ENCODE measurements around the gene SREBF1.

SREBF1 gene

GRCh38 chr17:17771498-17772201 lies 65.1 kb downstream of the SREBF1 start:
- no peak for DNase-seq (ENCODE audit: extremely low read depth, low read depth)
- TF ChIP-seq, protein P1, sequence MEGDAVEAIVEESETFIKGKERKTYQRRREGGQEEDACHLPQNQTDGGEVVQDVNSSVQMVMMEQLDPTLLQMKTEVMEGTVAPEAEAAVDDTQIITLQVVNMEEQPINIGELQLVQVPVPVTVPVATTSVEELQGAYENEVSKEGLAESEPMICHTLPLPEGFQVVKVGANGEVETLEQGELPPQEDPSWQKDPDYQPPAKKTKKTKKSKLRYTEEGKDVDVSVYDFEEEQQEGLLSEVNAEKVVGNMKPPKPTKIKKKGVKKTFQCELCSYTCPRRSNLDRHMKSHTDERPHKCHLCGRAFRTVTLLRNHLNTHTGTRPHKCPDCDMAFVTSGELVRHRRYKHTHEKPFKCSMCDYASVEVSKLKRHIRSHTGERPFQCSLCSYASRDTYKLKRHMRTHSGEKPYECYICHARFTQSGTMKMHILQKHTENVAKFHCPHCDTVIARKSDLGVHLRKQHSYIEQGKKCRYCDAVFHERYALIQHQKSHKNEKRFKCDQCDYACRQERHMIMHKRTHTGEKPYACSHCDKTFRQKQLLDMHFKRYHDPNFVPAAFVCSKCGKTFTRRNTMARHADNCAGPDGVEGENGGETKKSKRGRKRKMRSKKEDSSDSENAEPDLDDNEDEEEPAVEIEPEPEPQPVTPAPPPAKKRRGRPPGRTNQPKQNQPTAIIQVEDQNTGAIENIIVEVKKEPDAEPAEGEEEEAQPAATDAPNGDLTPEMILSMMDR (IDR thresholded peaks at IDR 0.05; ENCODE audit: low read depth, low read length, missing control alignments) = no peak

GRCh38 chr17:17770632-17771044 lies 66.1 kb downstream of the SREBF1 start:
- H3K4me3 ChIP-seq (replicated peaks; ENCODE audit: low read depth, low read length) = no peak overlapping the region
- DNase-seq (ENCODE audit: extremely low read depth, low read depth) = no peak
- TF ChIP-seq, protein P1 (IDR thresholded peaks at IDR 0.05; ENCODE audit: low read depth, low read length, missing control alignments) = no peak

More at GRCh38 chr17:17771498-17772201, 65.1 kb downstream of the SREBF1 start:
- H3K4me3 ChIP-seq (replicated peaks; ENCODE audit: low read depth, low read length) = no peak overlapping the region

- no peak overlapping the region for H3K4me3 ChIP-seq (replicated peaks; ENCODE audit: low read depth, low read length)
- TF ChIP-seq, protein P1 (IDR thresholded peaks at IDR 0.05; ENCODE audit: low read depth, low read length, missing control alignments) = no peak
- DNase-seq (ENCODE audit: extremely low read depth, low read depth) = no peak
These were observed 66.7 kb downstream of the SREBF1 start for GRCh38 chr17:17769869-17770631.

DNA sequence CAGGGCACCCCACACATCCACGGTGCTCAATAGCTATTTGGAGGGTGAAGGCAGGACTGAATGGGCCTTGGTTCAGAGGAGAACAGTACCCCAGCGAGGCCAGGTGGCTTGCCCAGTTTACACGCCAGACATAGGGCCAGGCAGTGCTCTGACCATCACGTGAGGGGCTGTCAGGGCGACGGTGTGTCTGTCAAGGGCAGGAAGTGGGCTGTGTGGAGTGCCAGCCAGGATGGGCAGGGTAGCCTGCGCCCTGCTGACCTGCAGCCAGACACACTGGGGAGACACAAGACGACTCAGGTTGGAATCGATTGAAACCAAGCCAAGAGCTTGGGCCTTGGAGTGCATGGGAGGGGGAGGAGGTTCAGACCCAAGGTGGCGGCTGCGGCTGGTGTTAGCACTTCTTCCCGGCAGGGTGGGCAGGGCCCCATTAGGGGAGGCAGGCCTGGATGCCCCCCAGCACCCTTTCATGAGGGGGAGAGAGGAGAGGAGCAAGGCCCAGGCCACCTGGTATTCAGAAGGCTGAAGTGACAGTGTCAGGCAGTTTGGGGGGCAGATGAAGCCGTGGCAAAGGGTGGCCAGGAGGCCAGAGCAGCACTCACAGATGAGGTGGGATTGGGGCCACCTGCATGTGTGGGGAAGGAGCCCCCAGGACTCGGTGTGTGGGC lies 68.2 kb downstream of the SREBF1 start:
- TF ChIP-seq, protein P1 (IDR thresholded peaks at IDR 0.05; ENCODE audit: low read depth, low read length, missing control alignments) = no peak
- no peak for DNase-seq (ENCODE audit: extremely low read depth, low read depth)
- H3K4me3 ChIP-seq (replicated peaks; ENCODE audit: low read depth, low read length) = no peak overlapping the region

GRCh38 chr17:17767887-17768418 lies 68.8 kb downstream of the SREBF1 start:
- no peak for DNase-seq (ENCODE audit: extremely low read depth, low read depth)
- no peak overlapping the region for H3K4me3 ChIP-seq (replicated peaks; ENCODE audit: low read depth, low read length)
- TF ChIP-seq, protein P1 (IDR thresholded peaks at IDR 0.05; ENCODE audit: low read depth, low read length, missing control alignments) = no peak

- no peak for DNase-seq (ENCODE audit: extremely low read depth, low read depth)
These were observed 69.5 kb downstream of the SREBF1 start for GRCh38 chr17:17767154-17767869.

More at GRCh38 chr17:17767154-17767869, 69.5 kb downstream of the SREBF1 start:
- TF ChIP-seq, protein P1 (IDR thresholded peaks at IDR 0.05; ENCODE audit: low read depth, low read length, missing control alignments) = no peak
- no peak overlapping the region for H3K4me3 ChIP-seq (replicated peaks; ENCODE audit: low read depth, low read length)

All from HFF-Myc (cell line).